Endodermal cell (in vitro differentiated cells): ENCODE results near the gene RGS6. TPM values are rescaled to one million over a fixed set of nuclear protein-coding genes. Genes with fewer than 3 reads are reported as not detected.

ENCODE experiments used
- DNase-seq: peaks from one replicate; pipeline ENCODE4 v3.0.0-alpha.2; 2017
- H3K27ac ChIP-seq: 2 replicates; pipeline ENCODE4 v1.5.1; 2013; ENCODE audit warnings: mild to moderate bottlenecking, low read depth, low read length, moderate library complexity
- H3K27me3 ChIP-seq: 2 replicates; pipeline ENCODE4 v1.6.1; 2013; ENCODE audit warnings: mild to moderate bottlenecking, low read length, moderate library complexity; ENCODE audit not compliant: insufficient read depth, control insufficient read depth, poor library complexity, severe bottlenecking
- H3K36me3 ChIP-seq: 2 replicates; pipeline ENCODE4 v1.7.0; 2013; ENCODE audit warnings: mild to moderate bottlenecking, low read length, moderate library complexity; ENCODE audit not compliant: control insufficient read depth, insufficient read depth
- H3K4me1 ChIP-seq: one replicate; pipeline ENCODE4 v1.7.0; 2013; ENCODE audit warnings: low read length; ENCODE audit not compliant: control insufficient read depth, insufficient read depth
- H3K4me3 ChIP-seq: 2 replicates; pipeline ENCODE4 v1.5.1; 2013; ENCODE audit warnings: mild to moderate bottlenecking, low read length, moderate library complexity
- H3K9ac ChIP-seq: 2 replicates; pipeline ENCODE4 v1.6.1; 2013; ENCODE audit warnings: mild to moderate bottlenecking, low read length, moderate library complexity; ENCODE audit not compliant: poor library complexity, severe bottlenecking; ENCODE audit errors: extremely low read depth
- H3K9me3 ChIP-seq: 2 replicates; pipeline ENCODE4 v1.6.1; 2013; ENCODE audit warnings: mild to moderate bottlenecking, low read length, moderate library complexity; ENCODE audit not compliant: control insufficient read depth
- H3K27ac Mint-ChIP-seq: 2 replicates; pipeline ENCODE4 v1.8.0; 2020; ENCODE audit warnings: mixed read lengths
- H3K27me3 Mint-ChIP-seq: 2 replicates; pipeline ENCODE4 v1.8.0; 2021; ENCODE audit warnings: mild to moderate bottlenecking, mixed read lengths; ENCODE audit not compliant: insufficient read depth
- H3K36me3 Mint-ChIP-seq: 2 replicates; pipeline ENCODE4 v1.8.0; 2020; ENCODE audit warnings: low read depth, mixed read lengths
- H3K4me1 Mint-ChIP-seq: 2 replicates; pipeline ENCODE4 v1.8.0; 2020; ENCODE audit warnings: mixed read lengths
- H3K4me3 Mint-ChIP-seq: 2 replicates; pipeline ENCODE4 v1.8.0; 2020; ENCODE audit warnings: mild to moderate bottlenecking, moderate library complexity, mixed read lengths
- H3K9me3 Mint-ChIP-seq: 2 replicates; pipeline ENCODE4 v1.8.0; 2020; ENCODE audit warnings: mild to moderate bottlenecking, mixed read lengths
- WGBS, 2 experiments: methylation state at CpG; one replicate each; pipeline versions ENCODE4 v1.1.5 to v1.1.7; 2013; ENCODE audit warnings: missing lambda C conversion rate in 2 of 2, mixed read lengths in 1 of 2; ENCODE audit not compliant: insufficient coverage in 1 of 2, insufficient read length in 1 of 2; 5-methylcytosine and 5-hydroxymethylcytosine counted together
- total RNA-seq, 2 donors: library from RNA; stranded (reverse); fragmentation: NEBNext Ultra II Directional in 1 of 2; extraction: Animal tissue kit (Norgen Biotek cat#: 25700) in 1 of 2; gene quantifications; 2 replicates in 1 of 2; 3 replicates in 1 of 2; pipeline ENCODE4 v1.2.1, GENCODE V29; 2021
- TF ChIP-seq, protein P1 (sequence below): fragments of 200-600 bp; sonication (generic); conservative IDR thresholded peaks from 2 replicates; pipeline ENCODE4 v1.5.0; 2021; ENCODE audit warnings: antibody characterized with exemption, mild to moderate bottlenecking

RGS6 gene
- total RNA-seq, 2 donors from 2014 or later = 10.1 to 16.3 TPM

DNA sequence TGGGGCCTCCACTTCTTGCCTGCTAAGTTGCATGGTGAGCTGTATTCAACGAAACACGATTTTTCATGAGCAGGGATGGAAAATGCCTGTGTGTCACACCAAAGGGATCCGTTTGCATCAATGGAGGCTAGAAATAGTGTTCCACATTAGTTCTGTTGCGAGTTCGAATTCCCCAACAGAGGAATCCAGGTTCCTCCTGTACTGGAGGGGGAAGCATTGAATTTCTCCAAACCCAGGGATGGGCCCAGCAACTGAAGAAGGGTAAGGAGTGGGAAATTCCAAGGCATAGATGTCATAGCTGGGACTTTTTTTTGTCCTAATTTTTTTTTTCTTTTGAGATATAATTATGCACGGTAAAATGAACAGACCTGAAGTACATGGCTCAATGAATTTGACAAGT lies 625.4 kb downstream of the RGS6 start:
- no peak overlapping the region for H3K4me3 Mint-ChIP-seq
- no peaks in the 10 kb centered on the region for H3K9me3 Mint-ChIP-seq
- Histone ChIP-seq H3K9ac (no peak overlapping the region), H3K4me1 (no peaks in the 10 kb centered on the region), H3K4me3 (no peak overlapping the region), H3K36me3 (no peaks in the 10 kb centered on the region), H3K27ac (no peak overlapping the region), H3K9me3 (no peaks in the 10 kb centered on the region), H3K27me3 (peaks cover 12% of the 10 kb centered on the region)
- WGBS, 2 experiments = 94 to 95% methylated on average over 5 to 6 of the region's 6 CpGs
- H3K4me1 Mint-ChIP-seq = peaks cover 22% of the 10 kb centered on the region
- no peak for DNase-seq
- peaks cover 14% of the 10 kb centered on the region for H3K27me3 Mint-ChIP-seq
- TF ChIP-seq, protein P1, sequence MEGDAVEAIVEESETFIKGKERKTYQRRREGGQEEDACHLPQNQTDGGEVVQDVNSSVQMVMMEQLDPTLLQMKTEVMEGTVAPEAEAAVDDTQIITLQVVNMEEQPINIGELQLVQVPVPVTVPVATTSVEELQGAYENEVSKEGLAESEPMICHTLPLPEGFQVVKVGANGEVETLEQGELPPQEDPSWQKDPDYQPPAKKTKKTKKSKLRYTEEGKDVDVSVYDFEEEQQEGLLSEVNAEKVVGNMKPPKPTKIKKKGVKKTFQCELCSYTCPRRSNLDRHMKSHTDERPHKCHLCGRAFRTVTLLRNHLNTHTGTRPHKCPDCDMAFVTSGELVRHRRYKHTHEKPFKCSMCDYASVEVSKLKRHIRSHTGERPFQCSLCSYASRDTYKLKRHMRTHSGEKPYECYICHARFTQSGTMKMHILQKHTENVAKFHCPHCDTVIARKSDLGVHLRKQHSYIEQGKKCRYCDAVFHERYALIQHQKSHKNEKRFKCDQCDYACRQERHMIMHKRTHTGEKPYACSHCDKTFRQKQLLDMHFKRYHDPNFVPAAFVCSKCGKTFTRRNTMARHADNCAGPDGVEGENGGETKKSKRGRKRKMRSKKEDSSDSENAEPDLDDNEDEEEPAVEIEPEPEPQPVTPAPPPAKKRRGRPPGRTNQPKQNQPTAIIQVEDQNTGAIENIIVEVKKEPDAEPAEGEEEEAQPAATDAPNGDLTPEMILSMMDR = no peak
- no peaks in the 10 kb centered on the region for H3K36me3 Mint-ChIP-seq
- H3K27ac Mint-ChIP-seq = no peak overlapping the region

DNA sequence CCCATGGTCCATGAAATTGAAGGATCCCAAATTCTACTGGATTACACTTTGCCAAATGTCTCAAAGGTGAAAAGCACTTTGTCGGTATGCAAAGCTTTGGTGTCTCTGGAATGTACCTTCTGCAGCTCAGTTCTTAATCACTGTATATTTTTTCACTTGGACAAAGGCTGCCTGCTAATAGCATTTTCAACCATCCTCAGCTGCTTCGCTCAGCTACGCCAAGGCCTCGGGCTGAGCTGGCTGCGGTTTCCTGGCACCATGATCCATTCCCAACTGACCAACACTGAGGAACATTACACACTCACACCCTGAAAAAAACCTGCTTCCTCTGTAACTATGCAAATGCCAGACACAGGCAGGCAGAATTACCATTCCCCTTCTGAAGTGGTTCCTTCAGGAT lies 626.5 kb downstream of the RGS6 start:
- no peak overlapping the region for H3K27ac ChIP-seq
- 89 to 97% methylated on average over 5 of the region's 5 CpGs for WGBS, 2 experiments
- no peaks in the 10 kb centered on the region for H3K36me3 ChIP-seq
- peaks cover 5% of the 10 kb centered on the region for H3K27me3 Mint-ChIP-seq
- no peaks in the 10 kb centered on the region for H3K36me3 Mint-ChIP-seq
- H3K4me1 ChIP-seq = no peaks in the 10 kb centered on the region
- no peak overlapping the region for H3K4me3 ChIP-seq
- TF ChIP-seq, protein P1 = no peak
- H3K9me3 Mint-ChIP-seq = no peaks in the 10 kb centered on the region
- H3K9ac ChIP-seq = no peak overlapping the region
- no peak for DNase-seq
- H3K4me1 Mint-ChIP-seq = peaks cover 22% of the 10 kb centered on the region
- H3K27me3 ChIP-seq = peaks cover 2% of the 10 kb centered on the region
- H3K27ac Mint-ChIP-seq = no peak overlapping the region
- no peaks in the 10 kb centered on the region for H3K9me3 ChIP-seq
- H3K4me3 Mint-ChIP-seq = no peak overlapping the region

DNA sequence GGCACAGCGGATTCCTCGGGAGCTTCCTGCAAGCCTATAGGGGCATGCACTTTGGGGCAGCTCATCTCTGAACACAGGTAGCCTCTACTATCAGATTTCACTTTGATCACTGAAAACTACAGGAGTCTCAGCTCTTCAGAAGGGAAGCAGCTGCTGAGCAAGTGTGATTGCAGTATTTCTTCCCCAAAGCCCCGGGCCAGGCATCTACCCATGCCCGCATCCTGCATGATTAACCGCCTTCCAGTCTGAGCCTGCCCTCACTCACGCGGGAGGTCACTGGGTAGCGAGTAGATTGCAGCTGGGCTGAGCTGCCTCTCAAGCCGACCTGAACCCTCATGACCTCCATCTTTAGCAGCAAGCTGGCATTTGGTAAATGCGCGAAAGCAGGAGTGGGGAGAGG lies 627.0 kb downstream of the RGS6 start:
- WGBS, 2 experiments = 81 to 86% methylated on average over 6 to 11 of the region's 11 CpGs
- H3K9me3 Mint-ChIP-seq = no peaks in the 10 kb centered on the region
- no peaks in the 10 kb centered on the region for H3K9me3 ChIP-seq
- H3K36me3 ChIP-seq = no peaks in the 10 kb centered on the region
- no peaks in the 10 kb centered on the region for H3K36me3 Mint-ChIP-seq
- no peaks in the 10 kb centered on the region for H3K27me3 ChIP-seq
- H3K4me3 ChIP-seq = no peak overlapping the region
- H3K9ac ChIP-seq = no peak overlapping the region
- peak; percentile 55 for DNase-seq
- peaks cover 19% of the 10 kb centered on the region for H3K4me1 Mint-ChIP-seq
- no peak overlapping the region for H3K27ac ChIP-seq
- H3K4me1 ChIP-seq = no peaks in the 10 kb centered on the region
- no peak overlapping the region for H3K4me3 Mint-ChIP-seq
- peaks cover 3% of the 10 kb centered on the region for H3K27me3 Mint-ChIP-seq
- TF ChIP-seq, protein P1 = no peak
- H3K27ac Mint-ChIP-seq = no peak overlapping the region
